Lower lobe of right lung (tissue), 2 donors: ENCODE measurements around the gene DDX46. TPM values are rescaled to one million over a fixed set of nuclear protein-coding genes. Genes with fewer than 3 reads are reported as not detected.

Source experiments
- ATAC-seq, 2 donors: fragments of 200-7000 bp; cut with Tn5 transposase; one replicate each; pipeline ENCODE4 v1.9.1; 2020 to 2022; ENCODE audit warnings: mild to moderate bottlenecking in 2 of 2, moderate library complexity in 2 of 2
- DNase-seq: peaks from one replicate; pipeline ENCODE4 v3.0.0-alpha.2; 2020
- H3K27ac ChIP-seq: fragments of 200-600 bp; one replicate; pipeline ENCODE4 v1.8.0; 2022
- H3K27me3 ChIP-seq: fragments of 200-600 bp; one replicate; pipeline ENCODE4 v1.8.0; 2022; ENCODE audit warnings: low read depth
- H3K36me3 ChIP-seq: fragments of 200-600 bp; one replicate; pipeline ENCODE4 v1.8.0; 2022; ENCODE audit warnings: mild to moderate bottlenecking
- H3K4me1 ChIP-seq: fragments of 200-600 bp; one replicate; pipeline ENCODE4 v1.8.0; 2022
- H3K4me3 ChIP-seq: fragments of 200-600 bp; one replicate; pipeline ENCODE4 v1.8.0; 2022; ENCODE audit warnings: mild to moderate bottlenecking
- H3K9me3 ChIP-seq: fragments of 200-600 bp; one replicate; pipeline ENCODE4 v1.8.0; 2022
- CTCF ChIP-seq: fragments of 200-600 bp; IDR thresholded peaks from one replicate; pipeline ENCODE4 v1.8.0; 2022; ENCODE audit warnings: antibody characterized with exemption, mild to moderate bottlenecking
- intact Hi-C: fragments of 100-400 bp; cut with DNase I; formaldehyde crosslinking; loops from one replicate; pipeline ENCODE4 v1.11.0; 2022
- total RNA-seq: library from RNA; stranded (reverse); fragmentation: NEBNext Ultra II Directional; extraction: Animal tissue kit (Norgen Biotek cat#: 25700); gene quantifications from one replicate; pipeline ENCODE4 v1.2.1, GENCODE V29; 2021
- donor health status: DM: no; HTN: yes; CAD: no; lungs with severe emphysema.

DDX46 gene
- total RNA-seq, 1 donor from 2014 or later, result 43.3 TPM

GRCh38 chr5:134791580-134791979 lies 33.0 kb downstream of the DDX46 start:
- H3K27me3 ChIP-seq, result no peaks in the 10 kb centered on the region
- intact Hi-C loops, result no loop called here
- H3K9me3 ChIP-seq, result no peaks in the 10 kb centered on the region
- no peak overlapping the region for H3K27ac ChIP-seq
- H3K36me3 ChIP-seq, result peaks cover 100% of the 10 kb centered on the region
- H3K4me3 ChIP-seq, result no peak overlapping the region
- H3K4me1 ChIP-seq, result no peaks in the 10 kb centered on the region
- no peak for ATAC-seq
- DNase-seq, result no peak
- TF ChIP-seq CTCF, result no peak

GRCh38 chr5:134792286-134792685 lies 33.7 kb downstream of the DDX46 start:
- DNase-seq, result no peak
- no peak for TF ChIP-seq CTCF
- Histone ChIP-seq H3K9me3 (no peaks in the 10 kb centered on the region), H3K27ac (no peak overlapping the region), H3K36me3 (peaks cover 100% of the 10 kb centered on the region), H3K27me3 (no peaks in the 10 kb centered on the region), H3K4me3 (no peak overlapping the region), H3K4me1 (no peaks in the 10 kb centered on the region)
- intact Hi-C loops, result no loop called here
- no peak for ATAC-seq

- no peaks in the 10 kb centered on the region for H3K4me1 ChIP-seq
- no peak for ATAC-seq
- no peaks in the 10 kb centered on the region for H3K27me3 ChIP-seq
- intact Hi-C loops, result no loop called here
- no peaks in the 10 kb centered on the region for H3K9me3 ChIP-seq
- no peak overlapping the region for H3K27ac ChIP-seq
- DNase-seq, result no peak
- H3K4me3 ChIP-seq, result no peak overlapping the region
- no peak for TF ChIP-seq CTCF
- peaks cover 100% of the 10 kb centered on the region for H3K36me3 ChIP-seq
Observed at GRCh38 chr5:134793111-134793510, 34.5 kb downstream of the DDX46 start.

- no peak for TF ChIP-seq CTCF
- no peaks in the 10 kb centered on the region for H3K9me3 ChIP-seq
- H3K4me3 ChIP-seq, result no peak overlapping the region
- ATAC-seq (no peak), DNase-seq (no peak)
- no peaks in the 10 kb centered on the region for H3K27me3 ChIP-seq
- no peaks in the 10 kb centered on the region for H3K4me1 ChIP-seq
- peaks cover 100% of the 10 kb centered on the region for H3K36me3 ChIP-seq
- H3K27ac ChIP-seq, result no peak overlapping the region
- intact Hi-C loops, result no loop called here
Observed at GRCh38 chr5:134794082-134794481, 35.5 kb downstream of the DDX46 start.

- H3K9me3 ChIP-seq, result no peaks in the 10 kb centered on the region
- no peaks in the 10 kb centered on the region for H3K4me1 ChIP-seq
- TF ChIP-seq CTCF, result no peak
- no peaks in the 10 kb centered on the region for H3K27me3 ChIP-seq
- peaks cover 100% of the 10 kb centered on the region for H3K36me3 ChIP-seq
- DNase-seq (no peak), ATAC-seq (no peak)
- no peak overlapping the region for H3K4me3 ChIP-seq
- no peak overlapping the region for H3K27ac ChIP-seq
- intact Hi-C loops, result no loop called here
Observed at GRCh38 chr5:134794819-134795218, 36.2 kb downstream of the DDX46 start.

- no peak overlapping the region for H3K4me3 ChIP-seq
- peaks cover 96% of the 10 kb centered on the region for H3K36me3 ChIP-seq
- H3K27me3 ChIP-seq, result no peaks in the 10 kb centered on the region
- no peaks in the 10 kb centered on the region for H3K4me1 ChIP-seq
- intact Hi-C loops, result no loop called here
- DNase-seq (no peak), ATAC-seq (no peak)
- TF ChIP-seq CTCF, result no peak
- no peak overlapping the region for H3K27ac ChIP-seq
- H3K9me3 ChIP-seq, result no peaks in the 10 kb centered on the region
Observed at GRCh38 chr5:134798468-134798867, 39.9 kb downstream of the DDX46 start.
